IMR-90 (cell line): ENCODE measurements around the gene AHCYL2. TPM values are rescaled to one million over a fixed set of nuclear protein-coding genes. Genes with fewer than 3 reads are reported as not detected.

Experiments used
- ATAC-seq: fragments of 200-7000 bp; cut with Tn5 transposase; 2 replicates; pipeline ENCODE4 v1.9.1; 2020; ENCODE audit warnings: low read depth, mild to moderate bottlenecking, moderate library complexity
- BruUV-seq: library from RNA; stranded (reverse); fragments of 400-500 nt; replicated peaks from 2 replicates; lab custom pipeline; 2021; lab: Mats Ljungman, UMichigan
- CTCF ChIA-PET: fragments of 300-600 bp; formaldehyde crosslinking; extraction: SDS; loops from one replicate; lab custom pipeline; 2021; ENCODE audit warnings: antibody characterized with exemption; lab: Yijun Ruan, JAX
- POLR2A ChIA-PET: fragments of 300-600 bp; sonication (Branson Sonifier 250); formaldehyde crosslinking; loops from one replicate; lab custom pipeline; 2022; ENCODE audit warnings: antibody characterized with exemption; ENCODE audit not compliant: unreplicated experiment; lab: Charles Lee
- DNase-seq: peaks from one replicate; pipeline ENCODE4 v3.0.0; 2013
- H2AFZ ChIP-seq: replicated peaks from 2 replicates; pipeline ENCODE3; 2013; ENCODE audit warnings: low read length, mild to moderate bottlenecking; ENCODE audit not compliant: poor library complexity
- H2AK5ac ChIP-seq: 2 replicates; pipeline ENCODE4 v1.6.1; 2013; ENCODE audit warnings: low read depth, low read length, inconsistent platforms
- H2AK9ac ChIP-seq: replicated peaks from 2 replicates; pipeline ENCODE3; 2013; ENCODE audit warnings: mild to moderate bottlenecking, low read depth, low read length, moderate library complexity; ENCODE audit not compliant: poor library complexity
- H2BK120ac ChIP-seq: 2 replicates; pipeline ENCODE4 v1.6.1; 2013; ENCODE audit warnings: low read depth, low read length, inconsistent platforms
- H2BK15ac ChIP-seq: 3 replicates; pipeline ENCODE4 v1.6.1; 2013; ENCODE audit warnings: low read depth, low read length, inconsistent platforms
- H2BK20ac ChIP-seq: 2 replicates; pipeline ENCODE4 v1.6.1; 2013; ENCODE audit warnings: low read depth, mild to moderate bottlenecking, inconsistent platforms, low read length, moderate library complexity
- H2BK5ac ChIP-seq: 2 replicates; pipeline ENCODE4 v1.6.1; 2013; ENCODE audit warnings: mild to moderate bottlenecking, low read depth, low read length, inconsistent platforms; ENCODE audit not compliant: poor library complexity, severe bottlenecking
- H3K14ac ChIP-seq: replicated peaks from 2 replicates; pipeline ENCODE4 v1.6.1; 2013; ENCODE audit warnings: low read depth, low read length, inconsistent platforms
- H3K18ac ChIP-seq: 2 replicates; pipeline ENCODE4 v1.6.1; 2013; ENCODE audit warnings: low read depth, low read length, control low read depth
- H3K23ac ChIP-seq: 2 replicates; pipeline ENCODE4 v1.6.1; 2013; ENCODE audit warnings: low read depth, low read length, inconsistent platforms
- H3K27ac ChIP-seq: 2 replicates; pipeline ENCODE4 v1.5.1; 2013; ENCODE audit warnings: mild to moderate bottlenecking, control low read depth, low read length; ENCODE audit not compliant: insufficient read depth
- H3K27me3 ChIP-seq: 2 replicates; pipeline ENCODE4 v1.6.1; 2013; ENCODE audit warnings: low read length; ENCODE audit not compliant: control insufficient read depth, insufficient read depth
- H3K36me3 ChIP-seq: 2 replicates; pipeline ENCODE4 v1.6.1; 2013; ENCODE audit warnings: low read length, mixed read lengths; ENCODE audit not compliant: control insufficient read depth, insufficient read depth
- H3K4ac ChIP-seq: 2 replicates; pipeline ENCODE4 v1.6.1; 2013; ENCODE audit warnings: low read depth, low read length, inconsistent platforms
- H3K4me1 ChIP-seq: 2 replicates; pipeline ENCODE4 v1.6.1; 2013; ENCODE audit warnings: low read length, mixed read lengths; ENCODE audit not compliant: control insufficient read depth, insufficient read depth
- H3K4me2 ChIP-seq: 2 replicates; pipeline ENCODE4 v1.6.1; 2013; ENCODE audit warnings: low read depth, mild to moderate bottlenecking, control low read depth, low read length, moderate library complexity
- H3K4me3 ChIP-seq: 2 replicates; pipeline ENCODE4 v1.5.1; 2013; ENCODE audit warnings: low read depth, mild to moderate bottlenecking, control low read depth, low read length, moderate library complexity; ENCODE audit not compliant: insufficient read depth
- H3K56ac ChIP-seq: 2 replicates; pipeline ENCODE4 v1.6.1; 2013; ENCODE audit warnings: low read length, inconsistent platforms; ENCODE audit not compliant: insufficient read depth; ENCODE audit errors: extremely low read depth
- H3K79me1 ChIP-seq, 2 experiments: 2 replicates each; pipeline ENCODE4 v1.6.1; 2013; ENCODE audit warnings: low read length in 2 of 2, inconsistent platforms in 1 of 2, low read depth in 1 of 2
- H3K9ac ChIP-seq: 2 replicates; pipeline ENCODE4 v1.6.1; 2013; ENCODE audit warnings: low read depth, low read length, control low read depth
- H3K9me1 ChIP-seq: 2 replicates; pipeline ENCODE4 v1.6.1; 2013; ENCODE audit warnings: low read length, inconsistent platforms; ENCODE audit not compliant: insufficient read depth
- H3K9me3 ChIP-seq: 2 replicates; pipeline ENCODE4 v1.6.1; 2013; ENCODE audit warnings: low read length; ENCODE audit not compliant: control insufficient read depth, insufficient read depth
- H4K20me1 ChIP-seq: 2 replicates; pipeline ENCODE4 v1.6.1; 2013; ENCODE audit warnings: low read length, inconsistent platforms; ENCODE audit not compliant: insufficient read depth
- H4K5ac ChIP-seq: 2 replicates; pipeline ENCODE4 v1.6.1; 2013; ENCODE audit warnings: mild to moderate bottlenecking, low read depth, low read length, control low read depth
- H4K8ac ChIP-seq, 2 experiments: 2 replicates each; pipeline ENCODE4 v1.6.1; 2013; ENCODE audit warnings: low read depth in 2 of 2, low read length in 2 of 2, control low read depth in 1 of 2, inconsistent platforms in 1 of 2
- H4K91ac ChIP-seq: 2 replicates; pipeline ENCODE4 v1.6.1; 2013; ENCODE audit warnings: low read depth, low read length, inconsistent platforms; ENCODE audit not compliant: insufficient read depth
- CHD1 ChIP-seq: IDR thresholded peaks from 2 replicates; pipeline ENCODE4 v1.6.1; 2012; ENCODE audit warnings: low read depth, low read length, improper control_type of control experiment
- CTCF ChIP-seq: conservative IDR thresholded peaks from 2 replicates; pipeline ENCODE4 v1.5.1; 2012; ENCODE audit warnings: mild to moderate bottlenecking, low read depth, low read length, improper control_type of control experiment
- MXI1 ChIP-seq: IDR thresholded peaks from 2 replicates; pipeline ENCODE4 v1.6.1; 2012; ENCODE audit warnings: low read depth, mild to moderate bottlenecking, low read length, moderate library complexity, borderline replicate concordance
- WGBS, 2 experiments: methylation state at CpG; one replicate each; pipeline versions ENCODE4 v1.1.5 to v1.1.7; 2013; ENCODE audit warnings: missing lambda C conversion rate in 2 of 2; ENCODE audit not compliant: insufficient read length in 1 of 2; ENCODE audit errors: extremely low coverage in 2 of 2; 5-methylcytosine and 5-hydroxymethylcytosine counted together
- dilution Hi-C: fragments of 300-500 bp; cut with HindIII; formaldehyde crosslinking; loops from one replicate; pipeline ENCODE4 v1.14.3; 2018; ENCODE audit warnings: low sequenced_read_pairs; ENCODE audit not compliant: unreplicated experiment
- in situ Hi-C: fragments of 300-500 bp; cut with MboI; formaldehyde crosslinking; loops from 3 replicates; pipeline ENCODE4 v1.14.3; 2019; ENCODE audit warnings: low sequenced_read_pairs, inconsistent platforms, mixed read lengths
- intact Hi-C: fragments of 100-400 bp; cut with micrococcal nuclease; formaldehyde crosslinking; loops from 2 replicates; pipeline ENCODE4 v1.10.0; 2022
- polyA plus RNA-seq, 3 experiments: library from polyadenylated mRNA; depleted of rRNA; stranded (reverse); fragments of >200 nt; gene quantifications; 2 replicates each; pipeline ENCODE4 v1.2.3, GENCODE V29; 2012; ENCODE audit warnings: low replicate concordance in 1 of 3
- total RNA-seq: library from RNA; depleted of rRNA; stranded (reverse); fragments of >200 nt; gene quantifications from 2 replicates; pipeline ENCODE4 v1.2.3, GENCODE V29; 2012

The AHCYL2 gene
- total and polyA plus RNA-seq, 2 of the 4 experiments (the other 2 are of a cell fraction), result 5.7 to 7.6 TPM

- Histone ChIP-seq H4K91ac (no peak overlapping the region), H3K4me2 (no peak overlapping the region), H3K4ac (no peak overlapping the region), H3K4me1 (peaks cover 3% of the 10 kb centered on the region; the same call in 1 of the 2 replicates), H3K27ac (no peak overlapping the region), H3K23ac (no peak overlapping the region), H2AK5ac (no peak overlapping the region), H3K9me3 (no peaks in the 10 kb centered on the region), H3K18ac (no peak overlapping the region), H3K14ac (0 out of 2 replicates have a peak overlapping the region, but pooled peaks have one; percentile 41), H2BK15ac (no peak overlapping the region), H3K9ac (no peak overlapping the region), H4K5ac (no peak overlapping the region), H3K4me3 (no peak overlapping the region), H3K9me1 (peaks cover 4% of the 10 kb centered on the region; the same call in 1 of the 2 replicates), H2BK5ac (no peak overlapping the region), H2BK20ac (no peak overlapping the region), H4K8ac (no peak overlapping the region; a peak in 1 of 4 replicates), H4K20me1 (no peaks in the 10 kb centered on the region), H3K79me1 (no peaks in the 10 kb centered on the region), H3K36me3 (no peaks in the 10 kb centered on the region), H2BK120ac (no peak overlapping the region), H3K27me3 (no peaks in the 10 kb centered on the region), H3K56ac (no peak overlapping the region), H2AFZ (no peak overlapping the region), H2AK9ac (no peak overlapping the region)
- in situ Hi-C loops, result no loop called here
- no peak for TF ChIP-seq CHD1
- no peak for TF ChIP-seq CTCF
- TF ChIP-seq MXI1, result no peak
- CTCF ChIA-PET, result no interaction called here
- 83% methylated on average over 1 of the region's 4 CpGs; no CpG with 5 or more reads in 1 of the 2 experiments for WGBS, 2 experiments
- ATAC-seq (no peak), DNase-seq (no peak)
- intact Hi-C loops, result no loop called here
- BruUV-seq, result no TSS peak
- dilution Hi-C loops, result no loop called here
- POLR2A ChIA-PET, result no interaction called here
Observed at GRCh38 chr7:129258649-129259389, 34.0 kb downstream of the AHCYL2 start.
